HG03196 (cell line): ENCODE results near the gene DOCK1.

Source experiments
- ATAC-seq: cut with Tn5 transposase; IDR thresholded peaks from one replicate; pipeline ENCODE4 v1.9.1; 2021; ENCODE audit not compliant: unreplicated experiment

Gene DOCK1

DNA sequence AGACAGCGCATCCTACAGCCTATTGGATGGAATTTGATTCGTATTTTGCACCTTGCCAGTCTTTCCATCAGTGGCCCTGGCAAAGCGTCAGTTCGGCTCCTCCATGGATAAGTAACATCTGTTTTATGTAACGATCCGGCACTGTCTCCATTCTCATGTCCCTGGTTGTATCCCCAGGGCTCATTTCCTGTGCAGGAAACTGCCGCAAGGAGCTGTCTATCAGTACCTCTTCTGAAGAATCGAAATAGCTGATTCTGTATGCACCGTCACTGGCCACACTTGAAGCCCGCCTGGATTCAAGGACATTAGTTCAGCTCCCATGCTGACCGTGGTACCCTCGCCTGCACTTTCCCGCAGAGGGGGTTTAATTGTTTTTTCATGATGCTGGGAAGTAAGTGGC, 590.8 kb downstream of the DOCK1 start:
- no peak for ATAC-seq

- ATAC-seq = no peak
Observed at GRCh38 chr10:127497685-127498084, 592.5 kb downstream of the DOCK1 start.

GRCh38 chr10:127498087-127498486, 592.9 kb downstream of the DOCK1 start:
- ATAC-seq = no peak

DNA sequence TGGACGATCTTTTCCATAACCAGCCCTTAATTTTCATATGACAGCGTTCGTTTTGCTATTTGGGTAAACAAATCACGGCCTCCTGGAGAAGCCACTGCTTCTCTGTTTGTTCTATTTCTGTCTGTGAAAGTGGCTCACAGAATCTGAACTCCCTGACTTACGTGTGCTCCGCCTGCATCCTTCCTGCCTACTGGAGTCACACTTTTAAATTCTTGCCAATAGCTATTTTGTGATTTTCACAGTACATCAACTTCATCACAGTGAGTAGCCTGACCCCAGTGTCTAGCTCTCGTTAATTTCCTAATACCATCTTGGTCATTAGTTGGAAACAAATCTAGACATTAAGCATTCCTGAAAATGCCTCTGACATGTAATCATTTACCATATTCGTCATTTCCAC, 594.9 kb downstream of the DOCK1 start:
- no peak for ATAC-seq
